HepG2 (cell line): ENCODE results near the gene WDR37. TPM values are rescaled to one million over a fixed set of nuclear protein-coding genes. Genes with fewer than 3 reads are reported as not detected.

Experiments
- FOXA1 ChIP-seq, 2 experiments: fragments of 450-650 bp in 1 of 2; sonication (generic) in 1 of 2; formaldehyde crosslinking in 1 of 2; IDR thresholded peaks; 2 replicates each; pipeline versions ENCODE4 v1.4.0 to v1.6.1; 2016 to 2020; ENCODE audit warnings: missing genetic modification reagents in 1 of 2
- FOXA3 ChIP-seq: IDR thresholded peaks from 2 replicates; pipeline ENCODE4 v1.6.1; 2016; ENCODE audit warnings: missing genetic modification reagents, missing compliant biosample characterization
- GABPA ChIP-seq, 2 experiments: IDR thresholded peaks; 2 replicates each; pipeline ENCODE4 v1.6.1; 2011 to 2016; ENCODE audit warnings: low read depth in 2 of 2, low read length in 1 of 2, missing biosample characterization in 1 of 2, missing genetic modification characterization in 1 of 2
- HOXD1 ChIP-seq: sonication (generic); formaldehyde crosslinking; IDR thresholded peaks from 2 replicates; pipeline ENCODE4 v1.5.0; 2020; ENCODE audit warnings: missing genetic modification reagents
- ZNF138 ChIP-seq: sonication (generic); formaldehyde crosslinking; IDR thresholded peaks from 2 replicates; pipeline ENCODE4 v1.5.0; 2020; ENCODE audit warnings: mild to moderate bottlenecking, low read depth, missing genetic modification reagents
- ZNF337 ChIP-seq: sonication (generic); formaldehyde crosslinking; IDR thresholded peaks from 2 replicates; pipeline ENCODE4 v1.5.1; 2020; ENCODE audit warnings: missing genetic modification reagents, low read depth, mild to moderate bottlenecking, borderline replicate concordance
- polyA plus RNA-seq, 8 experiments: library from polyadenylated mRNA; depleted of rRNA in 3 of 8; stranded (reverse) in 7 of 8; unstranded in 1 of 8; fragments of >200 nt; fragmentation: Illumina TruSeq in 4 of 8; extraction: Trizol in 4 of 8; gene quantifications; 2 replicates each; pipeline versions ENCODE4 v1.2.1 to v1.2.3, GENCODE V29; 2011 to 2016; ENCODE audit warnings: low read depth in 4 of 8, missing spikeins in 1 of 8, mixed read lengths in 1 of 8; ENCODE audit not compliant: insufficient read depth in 1 of 8
- total RNA-seq, 5 experiments: library from RNA; depleted of rRNA; stranded (reverse); fragments of >200 nt; fragmentation: Illumina TruSeq; extraction: Trizol; gene quantifications; 2 replicates each; pipeline ENCODE4 v1.2.3, GENCODE V29; 2016; ENCODE audit warnings: low read depth in 1 of 5
- TF ChIP-seq, protein P1 (sequence below), 2 experiments: sonication (generic) in 1 of 2; formaldehyde crosslinking in 1 of 2; IDR thresholded peaks; 2 replicates each; pipeline versions ENCODE4 v1.4.0 to v1.6.1; 2018 to 2020; ENCODE audit warnings: missing genetic modification reagents in 2 of 2, borderline replicate concordance in 1 of 2, low read depth in 1 of 2, mild to moderate bottlenecking in 1 of 2, missing biosample characterization in 1 of 2
- TF ChIP-seq, protein P2 (sequence below): sonication (generic); formaldehyde crosslinking; IDR thresholded peaks from 2 replicates; pipeline ENCODE4 v1.5.0; 2020; ENCODE audit warnings: mild to moderate bottlenecking, missing genetic modification reagents
- TF ChIP-seq, protein P3 (sequence below): sonication (generic); formaldehyde crosslinking; IDR thresholded peaks from 2 replicates; pipeline ENCODE4 v1.4.0; 2020; ENCODE audit warnings: missing genetic modification reagents
- TF ChIP-seq, protein P4 (sequence below): sonication (generic); formaldehyde crosslinking; IDR thresholded peaks from 2 replicates; pipeline ENCODE4 v1.5.0; 2020; ENCODE audit warnings: mild to moderate bottlenecking, missing genetic modification reagents, moderate library complexity
- TF ChIP-seq, protein P5 (sequence below): sonication (generic); formaldehyde crosslinking; IDR thresholded peaks from 2 replicates; pipeline ENCODE4 v1.9.0; 2022; ENCODE audit warnings: low read depth, missing genetic modification reagents
- TF ChIP-seq, protein P6 (sequence below): sonication (generic); formaldehyde crosslinking; IDR thresholded peaks from 2 replicates; pipeline ENCODE4 v1.4.0; 2020; ENCODE audit warnings: mild to moderate bottlenecking, missing genetic modification reagents

Gene WDR37
- total and polyA plus RNA-seq, 2 of the 13 experiments (the other 11 are each of a cell fraction or from before 2014, with no cell fraction given): 5.9 to 7.5 TPM

DNA sequence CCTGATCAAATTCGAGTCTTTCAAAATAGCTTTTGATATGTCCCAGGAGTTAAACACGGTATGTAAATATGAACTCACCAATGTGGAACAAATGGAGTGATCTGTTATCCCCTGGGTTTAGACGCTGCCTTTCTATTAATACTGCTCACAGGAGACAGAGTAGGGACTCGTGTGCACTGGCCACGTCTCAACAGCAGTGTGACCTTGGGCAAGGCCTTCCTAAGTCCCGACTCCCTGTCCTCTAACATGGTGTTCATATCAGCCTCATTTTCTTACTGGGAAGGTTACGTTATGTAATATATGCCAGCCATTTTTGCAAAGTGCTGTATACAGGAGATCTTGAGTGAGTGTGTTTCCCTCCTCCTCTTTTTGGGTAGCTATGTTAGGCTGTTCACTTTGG lies 1.8 kb downstream of the WDR37 start (continued):
- TF ChIP-seq, protein P1, sequence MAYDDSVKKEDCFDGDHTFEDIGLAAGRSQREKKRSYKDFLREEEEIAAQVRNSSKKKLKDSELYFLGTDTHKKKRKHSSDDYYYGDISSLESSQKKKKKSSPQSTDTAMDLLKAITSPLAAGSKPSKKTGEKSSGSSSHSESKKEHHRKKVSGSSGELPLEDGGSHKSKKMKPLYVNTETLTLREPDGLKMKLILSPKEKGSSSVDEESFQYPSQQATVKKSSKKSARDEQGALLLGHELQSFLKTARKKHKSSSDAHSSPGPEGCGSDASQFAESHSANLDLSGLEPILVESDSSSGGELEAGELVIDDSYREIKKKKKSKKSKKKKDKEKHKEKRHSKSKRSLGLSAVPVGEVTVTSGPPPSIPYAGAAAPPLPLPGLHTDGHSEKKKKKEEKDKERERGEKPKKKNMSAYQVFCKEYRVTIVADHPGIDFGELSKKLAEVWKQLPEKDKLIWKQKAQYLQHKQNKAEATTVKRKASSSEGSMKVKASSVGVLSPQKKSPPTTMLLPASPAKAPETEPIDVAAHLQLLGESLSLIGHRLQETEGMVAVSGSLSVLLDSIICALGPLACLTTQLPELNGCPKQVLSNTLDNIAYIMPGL (CRISPR knock-in tag; IDR thresholded peaks at IDR 0.05; ENCODE audit: borderline replicate concordance in 1 of 2, low read depth in 1 of 2): no peak
- TF ChIP-seq, protein P2, sequence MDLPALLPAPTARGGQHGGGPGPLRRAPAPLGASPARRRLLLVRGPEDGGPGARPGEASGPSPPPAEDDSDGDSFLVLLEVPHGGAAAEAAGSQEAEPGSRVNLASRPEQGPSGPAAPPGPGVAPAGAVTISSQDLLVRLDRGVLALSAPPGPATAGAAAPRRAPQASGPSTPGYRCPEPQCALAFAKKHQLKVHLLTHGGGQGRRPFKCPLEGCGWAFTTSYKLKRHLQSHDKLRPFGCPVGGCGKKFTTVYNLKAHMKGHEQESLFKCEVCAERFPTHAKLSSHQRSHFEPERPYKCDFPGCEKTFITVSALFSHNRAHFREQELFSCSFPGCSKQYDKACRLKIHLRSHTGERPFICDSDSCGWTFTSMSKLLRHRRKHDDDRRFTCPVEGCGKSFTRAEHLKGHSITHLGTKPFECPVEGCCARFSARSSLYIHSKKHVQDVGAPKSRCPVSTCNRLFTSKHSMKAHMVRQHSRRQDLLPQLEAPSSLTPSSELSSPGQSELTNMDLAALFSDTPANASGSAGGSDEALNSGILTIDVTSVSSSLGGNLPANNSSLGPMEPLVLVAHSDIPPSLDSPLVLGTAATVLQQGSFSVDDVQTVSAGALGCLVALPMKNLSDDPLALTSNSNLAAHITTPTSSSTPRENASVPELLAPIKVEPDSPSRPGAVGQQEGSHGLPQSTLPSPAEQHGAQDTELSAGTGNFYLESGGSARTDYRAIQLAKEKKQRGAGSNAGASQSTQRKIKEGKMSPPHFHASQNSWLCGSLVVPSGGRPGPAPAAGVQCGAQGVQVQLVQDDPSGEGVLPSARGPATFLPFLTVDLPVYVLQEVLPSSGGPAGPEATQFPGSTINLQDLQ: no peak
- TF ChIP-seq GABPA (IDR thresholded peaks at IDR 0.05; ENCODE audit: low read depth, low read length) (no peak), GABPA (CRISPR knock-in tag; IDR thresholded peaks at IDR 0.05; ENCODE audit: low read depth) (peak; percentile 45; the same call in 1 of the 2 replicates), ZNF138 (CRISPR knock-in tag) (no peak), FOXA3 (CRISPR knock-in tag) (peak; percentile 28; the same call in 1 of the 2 replicates), ZNF337 (no peak), FOXA1 (IDR thresholded peaks at IDR 0.05) (no peak), FOXA1 (CRISPR knock-in tag; IDR thresholded peaks at IDR 0.05) (0 out of 2 replicates have a peak, but pooled peaks have one; percentile 25), HOXD1 (CRISPR knock-in tag) (no peak)
- TF ChIP-seq, protein P3, sequence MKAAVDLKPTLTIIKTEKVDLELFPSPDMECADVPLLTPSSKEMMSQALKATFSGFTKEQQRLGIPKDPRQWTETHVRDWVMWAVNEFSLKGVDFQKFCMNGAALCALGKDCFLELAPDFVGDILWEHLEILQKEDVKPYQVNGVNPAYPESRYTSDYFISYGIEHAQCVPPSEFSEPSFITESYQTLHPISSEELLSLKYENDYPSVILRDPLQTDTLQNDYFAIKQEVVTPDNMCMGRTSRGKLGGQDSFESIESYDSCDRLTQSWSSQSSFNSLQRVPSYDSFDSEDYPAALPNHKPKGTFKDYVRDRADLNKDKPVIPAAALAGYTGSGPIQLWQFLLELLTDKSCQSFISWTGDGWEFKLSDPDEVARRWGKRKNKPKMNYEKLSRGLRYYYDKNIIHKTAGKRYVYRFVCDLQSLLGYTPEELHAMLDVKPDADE (CRISPR knock-in tag): no peak
- TF ChIP-seq, protein P4, sequence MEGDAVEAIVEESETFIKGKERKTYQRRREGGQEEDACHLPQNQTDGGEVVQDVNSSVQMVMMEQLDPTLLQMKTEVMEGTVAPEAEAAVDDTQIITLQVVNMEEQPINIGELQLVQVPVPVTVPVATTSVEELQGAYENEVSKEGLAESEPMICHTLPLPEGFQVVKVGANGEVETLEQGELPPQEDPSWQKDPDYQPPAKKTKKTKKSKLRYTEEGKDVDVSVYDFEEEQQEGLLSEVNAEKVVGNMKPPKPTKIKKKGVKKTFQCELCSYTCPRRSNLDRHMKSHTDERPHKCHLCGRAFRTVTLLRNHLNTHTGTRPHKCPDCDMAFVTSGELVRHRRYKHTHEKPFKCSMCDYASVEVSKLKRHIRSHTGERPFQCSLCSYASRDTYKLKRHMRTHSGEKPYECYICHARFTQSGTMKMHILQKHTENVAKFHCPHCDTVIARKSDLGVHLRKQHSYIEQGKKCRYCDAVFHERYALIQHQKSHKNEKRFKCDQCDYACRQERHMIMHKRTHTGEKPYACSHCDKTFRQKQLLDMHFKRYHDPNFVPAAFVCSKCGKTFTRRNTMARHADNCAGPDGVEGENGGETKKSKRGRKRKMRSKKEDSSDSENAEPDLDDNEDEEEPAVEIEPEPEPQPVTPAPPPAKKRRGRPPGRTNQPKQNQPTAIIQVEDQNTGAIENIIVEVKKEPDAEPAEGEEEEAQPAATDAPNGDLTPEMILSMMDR (CRISPR knock-in tag): no peak
- TF ChIP-seq, protein P5, sequence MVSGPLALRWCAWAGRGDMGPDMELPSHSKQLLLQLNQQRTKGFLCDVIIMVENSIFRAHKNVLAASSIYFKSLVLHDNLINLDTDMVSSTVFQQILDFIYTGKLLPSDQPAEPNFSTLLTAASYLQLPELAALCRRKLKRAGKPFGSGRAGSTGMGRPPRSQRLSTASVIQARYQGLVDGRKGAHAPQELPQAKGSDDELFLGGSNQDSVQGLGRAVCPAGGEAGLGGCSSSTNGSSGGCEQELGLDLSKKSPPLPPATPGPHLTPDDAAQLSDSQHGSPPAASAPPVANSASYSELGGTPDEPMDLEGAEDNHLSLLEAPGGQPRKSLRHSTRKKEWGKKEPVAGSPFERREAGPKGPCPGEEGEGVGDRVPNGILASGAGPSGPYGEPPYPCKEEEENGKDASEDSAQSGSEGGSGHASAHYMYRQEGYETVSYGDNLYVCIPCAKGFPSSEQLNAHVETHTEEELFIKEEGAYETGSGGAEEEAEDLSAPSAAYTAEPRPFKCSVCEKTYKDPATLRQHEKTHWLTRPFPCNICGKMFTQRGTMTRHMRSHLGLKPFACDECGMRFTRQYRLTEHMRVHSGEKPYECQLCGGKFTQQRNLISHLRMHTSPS: no peak
- TF ChIP-seq, protein P6, sequence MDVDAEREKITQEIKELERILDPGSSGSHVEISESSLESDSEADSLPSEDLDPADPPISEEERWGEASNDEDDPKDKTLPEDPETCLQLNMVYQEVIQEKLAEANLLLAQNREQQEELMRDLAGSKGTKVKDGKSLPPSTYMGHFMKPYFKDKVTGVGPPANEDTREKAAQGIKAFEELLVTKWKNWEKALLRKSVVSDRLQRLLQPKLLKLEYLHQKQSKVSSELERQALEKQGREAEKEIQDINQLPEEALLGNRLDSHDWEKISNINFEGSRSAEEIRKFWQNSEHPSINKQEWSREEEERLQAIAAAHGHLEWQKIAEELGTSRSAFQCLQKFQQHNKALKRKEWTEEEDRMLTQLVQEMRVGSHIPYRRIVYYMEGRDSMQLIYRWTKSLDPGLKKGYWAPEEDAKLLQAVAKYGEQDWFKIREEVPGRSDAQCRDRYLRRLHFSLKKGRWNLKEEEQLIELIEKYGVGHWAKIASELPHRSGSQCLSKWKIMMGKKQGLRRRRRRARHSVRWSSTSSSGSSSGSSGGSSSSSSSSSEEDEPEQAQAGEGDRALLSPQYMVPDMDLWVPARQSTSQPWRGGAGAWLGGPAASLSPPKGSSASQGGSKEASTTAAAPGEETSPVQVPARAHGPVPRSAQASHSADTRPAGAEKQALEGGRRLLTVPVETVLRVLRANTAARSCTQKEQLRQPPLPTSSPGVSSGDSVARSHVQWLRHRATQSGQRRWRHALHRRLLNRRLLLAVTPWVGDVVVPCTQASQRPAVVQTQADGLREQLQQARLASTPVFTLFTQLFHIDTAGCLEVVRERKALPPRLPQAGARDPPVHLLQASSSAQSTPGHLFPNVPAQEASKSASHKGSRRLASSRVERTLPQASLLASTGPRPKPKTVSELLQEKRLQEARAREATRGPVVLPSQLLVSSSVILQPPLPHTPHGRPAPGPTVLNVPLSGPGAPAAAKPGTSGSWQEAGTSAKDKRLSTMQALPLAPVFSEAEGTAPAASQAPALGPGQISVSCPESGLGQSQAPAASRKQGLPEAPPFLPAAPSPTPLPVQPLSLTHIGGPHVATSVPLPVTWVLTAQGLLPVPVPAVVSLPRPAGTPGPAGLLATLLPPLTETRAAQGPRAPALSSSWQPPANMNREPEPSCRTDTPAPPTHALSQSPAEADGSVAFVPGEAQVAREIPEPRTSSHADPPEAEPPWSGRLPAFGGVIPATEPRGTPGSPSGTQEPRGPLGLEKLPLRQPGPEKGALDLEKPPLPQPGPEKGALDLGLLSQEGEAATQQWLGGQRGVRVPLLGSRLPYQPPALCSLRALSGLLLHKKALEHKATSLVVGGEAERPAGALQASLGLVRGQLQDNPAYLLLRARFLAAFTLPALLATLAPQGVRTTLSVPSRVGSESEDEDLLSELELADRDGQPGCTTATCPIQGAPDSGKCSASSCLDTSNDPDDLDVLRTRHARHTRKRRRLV (CRISPR knock-in tag): no peak
